ENCODE results near the gene XXYLT1.

XXYLT1 gene

GRCh38 chr3:195168009-195168762 lies 102.8 kb downstream of the XXYLT1 start:
- no peaks in the 10 kb centered on the region for H3K9me3 ChIP-seq (ENCODE audit: control insufficient read depth, insufficient read depth, low read depth, low read length)
- TF ChIP-seq ZNF366 (tag by site-specific recombination; conservative IDR thresholded peaks at IDR 0.05) (no peak), ZNF169 (tag by site-specific recombination; IDR thresholded peaks at IDR 0.05) (no peak), ZNF184 (tag by site-specific recombination; IDR thresholded peaks at IDR 0.05) (no peak), ZBTB6 (tag by site-specific recombination; IDR thresholded peaks at IDR 0.05) (no peak), ZBTB49 (tag by site-specific recombination; IDR thresholded peaks at IDR 0.05; ENCODE audit: low read depth) (no peak), ZNF48 (tag by site-specific recombination; IDR thresholded peaks at IDR 0.05) (no peak), ZFP3 (tag by site-specific recombination; IDR thresholded peaks at IDR 0.05; ENCODE audit: low read depth) (no peak), MEIS1 (CRISPR knock-in tag; IDR thresholded peaks at IDR 0.05; ENCODE audit: borderline replicate concordance) (no peak), SETDB1 (IDR thresholded peaks at IDR 0.05; ENCODE audit: insufficient read length, low read length) (no peak), ZBTB17 (tag by site-specific recombination; IDR thresholded peaks at IDR 0.05) (no peak), ZNF501 (tag by site-specific recombination; IDR thresholded peaks at IDR 0.05) (no peak), ZNF660 (tag by site-specific recombination; IDR thresholded peaks at IDR 0.05) (no peak), ZNF610 (tag by site-specific recombination; IDR thresholded peaks at IDR 0.05; ENCODE audit: borderline replicate concordance) (no peak), BCL11A (tag by site-specific recombination; IDR thresholded peaks at IDR 0.05; ENCODE audit: low read depth) (no peak), ZNF544 (tag by site-specific recombination; IDR thresholded peaks at IDR 0.05) (no peak), PRDM10 (tag by site-specific recombination; IDR thresholded peaks at IDR 0.05) (no peak), GFI1B (tag by site-specific recombination; IDR thresholded peaks at IDR 0.05) (no peak), ZNF600 (tag by site-specific recombination; IDR thresholded peaks at IDR 0.05) (no peak), FEZF1 (tag by site-specific recombination; IDR thresholded peaks at IDR 0.05) (no peak), SP7 (tag by site-specific recombination; IDR thresholded peaks at IDR 0.05) (no peak)
- no peaks in the 10 kb centered on the region for H3K4me1 ChIP-seq (ENCODE audit: control insufficient read depth, insufficient read depth, low read length)
- POLR2A ChIA-PET, result no interaction called here
- H3K27ac ChIP-seq (ENCODE audit: extremely low read depth, low read depth, low read length), result no peak overlapping the region
- H3K4me3 ChIP-seq (ENCODE audit: low read depth, low read length), result no peak overlapping the region
- H3K36me3 ChIP-seq (ENCODE audit: control insufficient read depth in 2 of 2, insufficient read depth in 1 of 2, low read length in 2 of 2), result no peaks in the 10 kb centered on the region
- CTCF ChIA-PET, result interaction anchor here (0.8 kb wide), 1 partner anchor 12 kb away, joined by 3 read pairs; no protein-coding TSS in a partner anchor

All from HEK293 (cell line).